Choroid plexus epithelial cell (primary cell): ENCODE data around the gene BTF3.

ENCODE experiments used
- DNase-seq: peaks from one replicate; pipeline ENCODE4 v3.0.0-alpha.2; 2010; ENCODE audit warnings: low read depth
- H3K4me3 ChIP-seq: 2 replicates; pipeline ENCODE4 v1.5.1; 2011; ENCODE audit warnings: low read depth, mild to moderate bottlenecking, control low read depth, low read length, moderate library complexity
- TF ChIP-seq, protein P1 (sequence below): conservative IDR thresholded peaks from 2 replicates; pipeline ENCODE4 v1.5.1; 2011; ENCODE audit warnings: low read depth, mild to moderate bottlenecking, control low read depth, inconsistent platforms, low read length, moderate library complexity

Gene BTF3

DNA sequence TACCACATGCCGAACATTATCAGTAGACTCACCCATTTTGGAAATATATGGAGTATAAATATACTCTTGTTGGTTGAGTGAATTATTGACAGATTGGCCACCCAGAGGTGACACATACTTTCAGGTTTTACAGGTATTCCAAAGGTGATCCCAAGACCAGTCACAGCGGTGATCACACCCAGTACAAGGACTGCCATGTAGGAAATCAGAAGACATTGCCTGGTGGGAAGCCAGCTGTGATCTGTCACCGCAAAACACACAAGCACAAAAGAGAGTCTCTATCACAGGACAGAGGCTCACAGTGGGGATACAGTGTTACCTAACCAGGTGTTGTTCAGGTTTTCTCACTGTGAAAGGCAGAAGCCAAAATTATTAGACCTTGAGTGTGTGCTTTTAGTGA is 15.8 kb downstream of the BTF3 start:
- DNase-seq, result no peak
- TF ChIP-seq, protein P1, sequence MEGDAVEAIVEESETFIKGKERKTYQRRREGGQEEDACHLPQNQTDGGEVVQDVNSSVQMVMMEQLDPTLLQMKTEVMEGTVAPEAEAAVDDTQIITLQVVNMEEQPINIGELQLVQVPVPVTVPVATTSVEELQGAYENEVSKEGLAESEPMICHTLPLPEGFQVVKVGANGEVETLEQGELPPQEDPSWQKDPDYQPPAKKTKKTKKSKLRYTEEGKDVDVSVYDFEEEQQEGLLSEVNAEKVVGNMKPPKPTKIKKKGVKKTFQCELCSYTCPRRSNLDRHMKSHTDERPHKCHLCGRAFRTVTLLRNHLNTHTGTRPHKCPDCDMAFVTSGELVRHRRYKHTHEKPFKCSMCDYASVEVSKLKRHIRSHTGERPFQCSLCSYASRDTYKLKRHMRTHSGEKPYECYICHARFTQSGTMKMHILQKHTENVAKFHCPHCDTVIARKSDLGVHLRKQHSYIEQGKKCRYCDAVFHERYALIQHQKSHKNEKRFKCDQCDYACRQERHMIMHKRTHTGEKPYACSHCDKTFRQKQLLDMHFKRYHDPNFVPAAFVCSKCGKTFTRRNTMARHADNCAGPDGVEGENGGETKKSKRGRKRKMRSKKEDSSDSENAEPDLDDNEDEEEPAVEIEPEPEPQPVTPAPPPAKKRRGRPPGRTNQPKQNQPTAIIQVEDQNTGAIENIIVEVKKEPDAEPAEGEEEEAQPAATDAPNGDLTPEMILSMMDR, result no peak
- no peak overlapping the region for H3K4me3 ChIP-seq

DNA sequence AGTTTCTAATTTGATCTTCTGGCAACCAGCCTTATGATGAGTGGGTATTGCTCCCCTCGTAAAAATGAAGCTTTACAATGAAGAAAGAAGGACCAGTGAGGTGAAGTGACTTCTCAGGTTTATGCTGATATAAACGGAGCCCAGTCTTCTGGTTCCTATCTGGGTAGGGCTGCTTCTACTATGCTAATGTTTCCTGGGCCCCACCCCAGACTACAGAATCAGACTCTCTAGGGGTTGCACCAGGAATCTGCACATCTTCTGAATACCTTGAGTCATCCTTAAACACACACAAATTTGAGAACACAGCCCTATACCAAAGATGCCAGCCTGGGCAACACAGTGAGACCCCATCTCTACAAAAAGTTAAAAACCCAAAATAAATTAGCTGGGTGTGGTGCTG is 16.2 kb downstream of the BTF3 start:
- TF ChIP-seq, protein P1, result no peak
- no peak overlapping the region for H3K4me3 ChIP-seq
- no peak for DNase-seq

DNA sequence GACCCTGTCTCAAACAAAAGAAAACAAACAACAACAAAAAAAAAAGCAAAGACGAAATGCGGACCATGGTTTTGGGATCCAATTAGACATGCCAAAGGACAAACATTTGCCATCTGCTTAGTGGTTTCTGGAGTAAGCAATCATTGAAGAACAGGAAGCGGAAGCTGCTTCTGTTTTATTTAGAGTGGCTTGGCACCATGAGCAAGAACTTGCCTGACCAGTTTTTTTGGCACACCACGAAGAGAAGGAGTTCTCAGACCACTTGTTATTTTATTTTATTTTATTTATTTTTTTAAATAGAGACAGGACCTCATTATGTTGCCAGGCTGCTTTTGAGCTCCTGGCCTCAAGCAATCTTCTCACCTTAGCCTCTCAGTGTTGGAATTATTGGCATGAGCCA is 17.0 kb downstream of the BTF3 start:
- H3K4me3 ChIP-seq, result no peak overlapping the region
- no peak for DNase-seq
- TF ChIP-seq, protein P1, result no peak

DNA sequence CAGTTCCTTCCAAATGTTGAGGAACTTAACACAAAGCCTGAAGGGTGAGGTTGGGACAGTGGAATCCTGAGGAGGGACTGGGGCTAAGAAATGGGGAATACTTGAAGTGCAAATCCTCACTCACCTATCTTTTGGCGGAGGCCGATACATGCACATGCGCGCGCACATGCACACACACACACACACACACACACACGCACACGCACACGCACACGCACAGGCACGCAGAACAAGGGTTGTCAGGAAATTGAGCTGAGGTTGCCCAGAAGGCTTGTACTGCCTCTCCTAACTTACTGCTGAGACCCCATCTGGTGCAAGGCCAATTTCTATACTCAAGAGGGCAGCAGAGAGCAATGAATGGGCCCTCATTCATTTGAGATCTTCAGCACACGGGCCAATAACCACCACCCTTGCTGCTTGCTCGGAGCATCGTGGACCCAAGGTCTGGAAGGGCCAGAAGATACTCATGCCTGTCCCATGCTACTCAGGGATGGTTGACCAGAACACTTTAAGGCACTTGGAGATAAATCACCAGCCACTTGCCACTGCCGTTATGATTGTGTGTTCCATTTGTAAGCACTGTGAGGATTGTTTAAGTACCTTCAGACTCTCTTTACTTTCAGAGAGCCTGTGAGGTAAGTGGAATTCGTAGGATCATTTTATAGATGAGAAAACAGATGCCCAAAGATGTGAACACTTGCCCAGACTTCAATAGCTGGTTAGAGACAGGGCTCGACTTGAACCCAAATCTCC is 21.5 kb downstream of the BTF3 start:
- DNase-seq, result peak; percentile 92
- no peak overlapping the region for H3K4me3 ChIP-seq
- TF ChIP-seq, protein P1, result peak; percentile 83

DNA sequence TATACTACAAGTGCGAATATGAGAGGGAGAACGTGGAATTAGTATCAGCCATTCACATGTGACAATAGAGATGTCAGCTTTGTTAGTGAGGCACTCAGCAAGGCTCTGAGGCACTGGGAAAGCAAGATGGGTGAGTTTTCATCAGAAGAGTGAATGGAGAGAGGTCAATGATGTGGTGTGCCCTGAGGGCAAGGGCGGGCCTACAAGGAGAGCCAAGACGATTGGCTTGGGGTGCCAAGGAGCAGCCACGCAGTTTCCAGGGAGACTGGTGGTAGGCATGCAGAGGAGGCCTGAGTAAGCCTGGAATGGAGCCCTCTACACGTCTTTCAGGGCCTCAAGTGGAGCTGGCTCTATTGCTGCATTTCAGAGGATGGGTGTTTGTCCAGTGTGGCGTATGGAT is 24.7 kb downstream of the BTF3 start:
- no peak overlapping the region for H3K4me3 ChIP-seq
- DNase-seq, result no peak
- TF ChIP-seq, protein P1, result no peak

DNA sequence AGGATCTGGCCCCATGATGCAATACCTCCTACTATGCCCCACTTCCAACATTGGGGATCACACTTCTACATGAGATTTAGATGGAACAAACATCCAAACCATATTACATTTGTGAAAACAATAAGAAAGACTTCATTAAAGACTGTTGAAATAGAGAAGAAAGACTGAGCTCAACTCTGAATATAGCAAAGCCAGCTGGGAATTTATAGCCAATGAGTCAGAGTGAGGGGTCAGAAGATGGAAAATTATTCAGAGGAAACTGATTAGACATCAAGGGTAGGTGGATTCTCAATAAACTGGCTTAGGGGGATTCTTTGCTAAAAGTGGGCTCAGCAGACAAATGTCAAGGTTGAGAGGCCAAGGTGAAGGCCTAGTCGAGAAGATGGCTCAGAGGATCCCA is 25.6 kb downstream of the BTF3 start:
- H3K4me3 ChIP-seq, result no peak overlapping the region
- no peak for DNase-seq
- TF ChIP-seq, protein P1, result no peak

DNA sequence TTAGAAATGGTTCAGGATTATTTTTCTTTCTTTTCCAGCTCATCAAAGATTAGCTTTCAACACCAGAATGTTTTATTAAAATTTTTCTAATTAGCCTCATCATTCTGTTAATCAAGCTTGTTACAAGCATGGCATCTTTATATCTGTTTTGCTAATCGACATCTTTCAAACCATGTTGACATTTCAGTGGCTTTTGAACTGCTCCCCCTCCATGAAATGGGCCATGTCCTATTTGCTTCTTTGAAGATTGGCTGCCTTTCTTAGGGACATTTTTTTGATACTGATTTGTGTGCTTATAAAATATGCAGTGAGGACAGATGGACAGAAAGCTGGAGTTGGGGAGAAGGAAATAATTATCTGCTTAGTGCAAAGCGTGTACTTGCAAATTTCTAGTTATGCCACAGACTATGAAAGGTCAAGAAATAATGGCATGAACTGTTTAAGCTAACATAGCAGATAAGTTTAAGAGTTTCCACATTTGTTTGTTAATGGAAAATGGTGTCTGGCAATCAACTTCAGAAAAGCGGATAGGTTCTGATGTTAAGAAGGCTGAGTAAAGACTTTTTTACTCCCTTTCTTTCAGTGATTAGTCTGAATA is 27.5 kb downstream of the BTF3 start:
- no peak overlapping the region for H3K4me3 ChIP-seq
- no peak for DNase-seq
- TF ChIP-seq, protein P1, result no peak
